GM03348 (cell line): ENCODE results near the gene EFNA3.

Source experiments
- DNase-seq: peaks from one replicate; pipeline ENCODE4 v3.0.0; 2012; ENCODE audit warnings: low spot score

Gene EFNA3

GRCh38 chr1:155048449-155049334 lies 29.9 kb upstream of the EFNA3 start:
- no peak for DNase-seq

- DNase-seq = no peak
Observed at GRCh38 chr1:155049651-155050559, 28.7 kb upstream of the EFNA3 start.

- peak; percentile 98 for DNase-seq
Observed at GRCh38 chr1:155050560-155051341, 27.9 kb upstream of the EFNA3 start, which contains the start of gene ADAM15. TSS of gene ADAM15 (plus strand) at chr1:155051316. CDS start at chr1:155051387, 71 bp downstream.

- peak; percentile 30 for DNase-seq
Observed at GRCh38 chr1:155051342-155051776, 27.3 kb upstream of the EFNA3 start.

GRCh38 chr1:155051777-155052398 lies 26.7 kb upstream of the EFNA3 start:
- peak; percentile 77 for DNase-seq

- peak; percentile 40 for DNase-seq
Observed at GRCh38 chr1:155052439-155053395, 25.9 kb upstream of the EFNA3 start.

- DNase-seq = no peak
Observed at GRCh38 chr1:155053531-155054105, 25.0 kb upstream of the EFNA3 start.

GRCh38 chr1:155057104-155057503 lies 21.5 kb upstream of the EFNA3 start:
- no peak for DNase-seq

- no peak for DNase-seq
Observed at GRCh38 chr1:155057788-155058211, 20.8 kb upstream of the EFNA3 start.

- no peak for DNase-seq
Observed at GRCh38 chr1:155060736-155061135, 17.9 kb upstream of the EFNA3 start.

GRCh38 chr1:155061381-155062150 lies 17.1 kb upstream of the EFNA3 start:
- peak; percentile 90 for DNase-seq

GRCh38 chr1:155062151-155062686 lies 16.4 kb upstream of the EFNA3 start:
- no peak for DNase-seq

GRCh38 chr1:155062702-155063411 lies 15.8 kb upstream of the EFNA3 start:
- DNase-seq = peak; percentile 55

- DNase-seq = peak; percentile 96
Observed at GRCh38 chr1:155063550-155064110, 15.0 kb upstream of the EFNA3 start, which contains the start of gene EFNA4. TSS of gene EFNA4 (plus strand) at chr1:155063740. CDS start at chr1:155063824, 84 bp downstream.

- DNase-seq = peak; percentile 64
Observed at GRCh38 chr1:155064111-155064831, 14.4 kb upstream of the EFNA3 start.

GRCh38 chr1:155064832-155065429 lies 13.7 kb upstream of the EFNA3 start:
- no peak for DNase-seq
